Mesenchymal stem cell (in vitro differentiated cells and primary cell): ENCODE measurements around the gene TTC5.
A peak's percentile ranks its signal among the peaks of the same experiment; 100 is the strongest.

Experiments
- small RNA-seq: library from polyadenylated mRNA; stranded (forward); fragments of <200 nt; extraction: miRNeasy Mini kit (QIAGEN cat#:217004); gene quantifications from one replicate; pipeline ENCODE3, GENCODE V24; 2013; ENCODE audit warnings: low read depth

The TTC5 gene

Small RNA genes lying within 50 kb of the gene (small RNA-seq; reads per million reads assigned to genes)
- 2.0 reads per million for gene SNORA79B
- 276 reads per million, percentile 95 among the genes with 10 or more reads in this experiment for gene SNORD126
